HG02798 (cell line): ENCODE results near the gene COL27A1.

Experiments used
- ATAC-seq: cut with Tn5 transposase; IDR thresholded peaks from one replicate; pipeline ENCODE4 v1.9.1; 2021; ENCODE audit warnings: mild to moderate bottlenecking; ENCODE audit not compliant: unreplicated experiment, poor library complexity

The COL27A1 gene

DNA sequence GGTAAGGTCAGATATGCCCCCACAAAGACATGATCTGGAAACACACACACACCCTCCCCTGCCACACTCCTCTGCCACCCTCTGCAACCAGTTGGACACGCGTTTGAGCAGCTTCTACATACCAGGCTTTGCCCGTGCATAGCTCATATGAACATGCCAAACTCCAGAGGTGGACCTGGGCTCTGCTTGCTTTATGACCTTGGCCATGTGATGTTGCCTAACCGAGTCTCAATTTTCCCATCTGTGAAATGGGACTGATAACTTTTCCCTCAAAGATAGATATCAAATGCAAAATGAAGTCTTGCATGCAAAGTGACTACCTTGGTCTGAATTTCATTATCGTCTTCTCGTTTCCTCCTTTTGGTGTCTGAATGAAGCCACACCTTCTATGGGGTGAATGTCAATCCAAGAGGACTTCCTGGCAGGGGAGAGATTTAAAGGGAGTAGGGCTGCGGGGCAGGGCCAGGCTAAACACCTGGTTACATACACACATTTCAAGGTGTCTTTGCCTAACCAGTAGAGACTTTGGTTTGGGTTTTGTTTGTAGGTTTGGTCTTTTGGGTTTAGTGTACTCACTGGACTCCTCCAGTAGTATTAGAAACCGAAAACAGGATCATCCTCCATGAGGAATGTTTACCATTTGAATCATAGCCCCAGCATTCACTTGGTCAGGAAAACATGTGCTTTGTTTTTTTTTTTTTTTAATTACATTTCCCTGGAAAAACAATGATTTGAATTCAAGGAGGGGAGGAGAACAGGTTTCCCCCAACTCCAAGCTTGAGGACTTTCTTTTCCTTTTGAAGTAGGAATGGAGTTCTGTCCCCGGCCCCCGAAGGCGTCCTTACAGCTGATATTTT is 63.2 kb downstream of the COL27A1 start:
- no peak for ATAC-seq

DNA sequence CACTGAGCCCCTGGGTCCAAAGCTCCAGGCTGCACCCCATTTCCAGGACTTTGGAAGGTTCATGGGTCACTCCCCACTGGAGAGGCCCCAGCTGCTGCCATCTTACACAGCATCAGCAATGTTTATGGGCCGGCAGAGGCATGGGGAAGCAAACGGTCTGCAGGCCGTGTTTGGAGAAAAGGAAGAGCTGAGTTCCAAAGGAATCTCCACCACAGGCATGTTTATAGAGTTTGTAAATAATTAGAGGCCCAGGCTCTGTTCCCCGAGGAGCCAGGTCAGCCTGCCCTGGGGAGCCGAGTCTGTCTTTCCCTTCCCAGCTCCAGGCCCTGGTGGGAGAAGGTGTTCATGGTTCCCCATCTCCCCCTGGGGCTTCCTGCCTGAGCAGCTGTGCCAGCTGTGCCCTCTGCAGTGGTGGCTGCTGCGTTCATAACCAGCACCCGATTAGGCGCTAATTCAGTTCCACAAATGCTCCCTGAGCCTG is 64.8 kb downstream of the COL27A1 start:
- ATAC-seq, result no peak

DNA sequence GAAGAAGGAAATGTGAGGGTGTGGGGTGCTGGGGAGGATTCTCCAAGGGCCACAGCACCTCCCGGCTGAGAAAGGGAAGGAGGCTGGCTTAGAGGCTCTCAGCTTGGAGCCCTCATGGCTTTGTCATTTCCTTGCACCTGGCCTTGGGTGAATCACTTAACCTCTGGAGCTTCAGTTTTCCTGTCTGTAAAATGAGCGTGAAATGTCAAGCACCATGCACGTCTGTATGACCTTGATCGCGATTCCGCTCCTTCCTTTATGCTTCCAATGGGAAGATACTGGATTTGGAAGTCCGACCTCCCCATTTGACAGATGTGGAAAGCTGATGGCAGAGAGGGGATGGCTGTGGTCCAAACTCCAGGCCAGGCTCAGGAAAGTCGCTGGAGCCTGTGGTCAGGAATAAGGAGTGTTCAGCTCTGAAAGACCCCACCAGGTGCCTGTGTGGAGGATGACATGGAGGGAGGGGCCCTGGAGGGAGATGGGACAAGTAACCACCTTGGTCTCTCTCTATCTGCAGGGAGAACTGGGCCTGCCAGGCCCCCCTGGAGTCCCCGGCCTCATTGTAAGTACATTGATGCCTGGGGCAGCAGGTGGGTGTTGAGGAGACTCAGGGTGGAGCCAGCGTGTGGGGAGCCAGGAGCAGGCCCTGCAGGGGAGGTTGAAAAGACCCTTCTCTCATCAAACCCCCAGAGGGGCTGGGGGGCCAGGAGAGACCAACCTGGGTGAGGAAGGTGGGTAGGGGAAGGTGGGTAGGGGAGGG is 66.5 kb downstream of the COL27A1 start:
- no peak for ATAC-seq

DNA sequence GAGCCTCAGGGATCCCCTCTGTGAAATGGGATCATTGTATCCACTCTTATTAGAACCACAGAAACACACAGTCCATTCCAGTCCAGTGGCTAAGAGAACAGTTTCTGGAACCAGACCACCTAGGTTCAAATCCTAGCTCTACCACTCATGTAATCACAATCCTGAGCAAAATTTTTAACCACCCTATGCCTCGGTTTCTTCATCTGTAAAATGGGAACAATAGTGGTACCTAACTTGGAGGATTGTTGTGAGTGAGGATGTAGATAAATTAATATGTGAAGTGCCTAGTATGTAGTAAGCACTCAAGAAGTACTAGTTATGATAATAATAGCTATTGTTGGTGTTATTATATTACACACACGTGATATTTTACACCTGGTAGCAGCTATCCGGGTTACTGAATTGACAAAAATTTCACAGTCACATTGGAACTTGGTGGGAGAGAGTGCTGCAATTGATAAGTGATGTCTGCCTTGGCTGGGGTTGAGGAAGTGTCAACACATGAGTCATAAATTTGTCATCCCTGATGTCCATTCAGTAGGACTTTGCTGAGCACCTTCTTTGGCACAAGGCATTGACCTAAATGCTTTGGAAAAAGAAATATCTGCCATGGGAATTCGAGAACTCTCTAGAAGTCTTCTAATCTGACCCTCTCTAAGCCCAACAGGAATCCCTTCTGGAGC is 68.4 kb downstream of the COL27A1 start:
- no peak for ATAC-seq

DNA sequence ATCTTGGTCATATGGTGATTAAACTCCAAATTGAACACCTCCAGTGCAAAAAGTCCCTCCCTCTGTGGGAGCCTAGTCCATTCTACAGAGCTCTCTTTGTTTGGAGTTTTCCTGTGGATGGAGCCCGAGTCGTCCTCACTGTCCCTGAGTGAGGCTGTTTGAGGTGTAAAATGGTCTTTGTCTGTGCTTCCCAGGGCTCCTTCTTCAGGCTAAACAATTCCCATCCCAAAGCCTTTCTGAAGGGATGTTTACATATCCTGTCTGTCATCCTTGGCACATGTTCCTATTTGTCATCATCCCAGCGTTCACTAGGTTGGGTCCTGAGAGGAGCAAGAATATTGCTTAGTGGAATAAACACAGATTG is 68.9 kb downstream of the COL27A1 start:
- no peak for ATAC-seq

GRCh38 chr9:114225561-114226212 is 70.3 kb downstream of the COL27A1 start:
- no peak for ATAC-seq

DNA sequence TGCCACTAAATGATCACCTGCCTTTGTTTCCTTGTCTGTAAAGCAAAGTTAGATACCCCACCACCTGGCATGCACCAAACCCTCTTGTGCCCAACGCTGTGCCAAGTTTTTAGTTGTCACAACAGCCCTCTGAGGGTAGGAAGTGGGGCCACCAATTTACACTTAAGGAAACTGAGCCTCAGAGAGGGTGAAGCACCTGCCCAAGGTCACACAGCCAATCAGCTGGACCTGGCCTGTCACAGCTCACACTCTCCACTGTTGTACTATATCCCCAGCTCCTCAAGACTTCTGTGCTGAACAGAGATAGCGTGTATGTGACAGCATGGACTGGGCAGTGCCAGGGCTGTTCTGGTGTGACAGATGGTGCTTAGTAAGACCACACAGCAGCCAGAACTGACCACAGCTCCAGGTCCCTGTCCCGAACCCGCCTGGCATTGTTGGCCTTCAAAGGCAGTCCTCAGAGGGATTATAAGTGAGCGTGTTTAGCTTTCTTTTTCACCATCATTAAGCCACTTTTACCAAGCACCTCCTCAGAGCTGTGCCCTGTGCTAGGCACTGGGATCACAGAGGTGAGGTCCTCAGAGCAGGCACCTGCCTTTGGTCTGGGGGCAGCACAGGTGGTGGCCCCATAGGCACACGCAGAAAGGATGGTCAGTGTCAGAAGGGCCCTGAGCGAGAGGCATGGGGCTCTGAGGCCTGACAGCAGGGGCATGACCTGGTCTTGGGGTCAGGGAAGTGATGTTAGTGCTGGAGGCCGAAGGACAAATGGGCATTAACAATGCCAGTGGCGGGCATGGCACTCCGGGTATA is 71.1 kb downstream of the COL27A1 start:
- no peak for ATAC-seq

- no peak for ATAC-seq
Observed at GRCh38 chr9:114227288-114228015, 72.1 kb downstream of the COL27A1 start.

- no peak for ATAC-seq
Observed at GRCh38 chr9:114228016-114228808, 72.9 kb downstream of the COL27A1 start.

GRCh38 chr9:114229295-114229694 is 74.0 kb downstream of the COL27A1 start:
- ATAC-seq, result no peak

DNA sequence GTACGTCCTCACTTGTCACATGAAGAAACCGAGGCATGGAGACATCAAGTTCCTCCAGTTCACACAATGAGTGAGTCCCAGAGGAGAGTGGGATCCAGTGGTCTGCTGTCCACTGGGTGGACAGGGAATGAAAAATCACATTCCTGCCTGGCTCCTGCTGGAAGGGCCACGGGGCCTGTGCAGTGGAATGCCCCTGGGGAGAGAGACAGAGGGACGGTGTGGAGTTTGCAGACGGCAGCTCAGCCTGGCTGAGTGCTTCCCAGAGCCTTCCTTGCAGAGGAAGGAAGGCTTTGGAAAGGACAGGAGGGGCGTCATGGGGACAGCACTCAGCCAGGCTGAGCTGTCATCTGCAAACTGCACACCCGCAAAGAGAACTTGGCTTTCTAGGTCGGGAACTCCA is 74.7 kb downstream of the COL27A1 start:
- no peak for ATAC-seq

- no peak for ATAC-seq
Observed at GRCh38 chr9:114231273-114231672, 75.9 kb downstream of the COL27A1 start.

GRCh38 chr9:114231719-114232449 is 76.5 kb downstream of the COL27A1 start:
- ATAC-seq, result no peak

GRCh38 chr9:114233491-114234185 is 78.3 kb downstream of the COL27A1 start:
- ATAC-seq, result no peak

GRCh38 chr9:114235033-114235661 is 79.8 kb downstream of the COL27A1 start:
- no peak for ATAC-seq

DNA sequence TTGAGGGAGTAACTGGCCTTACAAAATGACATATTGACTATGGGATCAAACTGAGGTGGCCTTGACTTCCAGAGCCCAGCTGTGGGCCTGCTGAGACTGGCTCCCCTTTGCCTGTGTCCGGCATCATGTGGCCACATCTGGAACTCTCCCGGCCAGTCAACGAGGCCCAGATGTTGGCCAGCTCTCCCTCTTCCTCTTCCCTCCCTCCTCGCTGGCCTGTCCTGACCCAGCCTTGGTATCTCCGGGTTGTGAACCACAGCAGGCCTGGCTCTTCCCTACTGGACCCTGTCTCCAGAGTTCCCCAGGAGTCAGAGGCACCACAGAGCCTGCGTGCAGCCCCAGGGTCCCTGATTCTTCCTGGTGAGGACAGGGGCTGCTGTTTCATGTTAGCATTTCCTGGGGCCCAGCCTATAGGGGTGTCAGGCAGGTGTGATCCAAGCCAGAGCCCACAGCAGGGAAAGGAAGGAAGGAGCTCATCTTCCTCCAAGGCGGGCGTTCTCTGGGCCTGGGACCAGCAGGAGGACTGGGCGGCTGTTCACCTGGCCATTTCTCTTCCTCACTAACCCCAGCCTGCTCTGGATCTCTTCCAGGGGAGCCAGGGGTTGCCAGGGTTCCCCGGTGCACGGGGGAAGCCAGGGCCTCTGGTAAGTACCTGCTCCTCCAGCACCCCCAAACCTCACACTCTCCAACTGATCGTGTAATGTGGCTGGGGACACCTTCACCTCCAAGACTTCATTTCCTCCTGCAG is 81.2 kb downstream of the COL27A1 start:
- no peak for ATAC-seq
